GM21576 (cell line): ENCODE data around the gene AGRP.

Source experiments
- ATAC-seq: cut with Tn5 transposase; IDR thresholded peaks from one replicate; pipeline ENCODE4 v1.9.1; 2021; ENCODE audit warnings: mild to moderate bottlenecking, moderate library complexity; ENCODE audit not compliant: unreplicated experiment

The AGRP gene

GRCh38 chr16:67463691-67464090 lies 19.7 kb downstream of the AGRP start:
- no peak for ATAC-seq

- no peak for ATAC-seq
Observed at GRCh38 chr16:67463059-67463458, 20.3 kb downstream of the AGRP start.

GRCh38 chr16:67462279-67462655 lies 21.1 kb downstream of the AGRP start:
- no peak for ATAC-seq

GRCh38 chr16:67461600-67462278 lies 21.6 kb downstream of the AGRP start:
- no peak for ATAC-seq

- ATAC-seq: no peak
Observed at GRCh38 chr16:67460961-67461360, 22.4 kb downstream of the AGRP start.

GRCh38 chr16:67460168-67460567 lies 23.2 kb downstream of the AGRP start:
- ATAC-seq: no peak

GRCh38 chr16:67459861-67460150 lies 23.5 kb downstream of the AGRP start:
- ATAC-seq: no peak

GRCh38 chr16:67459066-67459860 lies 24.1 kb downstream of the AGRP start:
- ATAC-seq: no peak

GRCh38 chr16:67458121-67458641 lies 25.2 kb downstream of the AGRP start:
- no peak for ATAC-seq

- ATAC-seq: no peak
Observed at GRCh38 chr16:67457611-67458010, 25.7 kb downstream of the AGRP start.

- ATAC-seq: no peak
Observed at GRCh38 chr16:67456391-67457081, 26.8 kb downstream of the AGRP start.

- ATAC-seq: no peak
Observed at GRCh38 chr16:67454852-67455251, 28.5 kb downstream of the AGRP start.

GRCh38 chr16:67454104-67454503 lies 29.2 kb downstream of the AGRP start:
- no peak for ATAC-seq

- no peak for ATAC-seq
Observed at GRCh38 chr16:67451704-67452435, 31.5 kb downstream of the AGRP start.

- no peak for ATAC-seq
Observed at GRCh38 chr16:67451061-67451703, 32.2 kb downstream of the AGRP start.

- no peak for ATAC-seq
Observed at GRCh38 chr16:67449739-67450138, 33.6 kb downstream of the AGRP start.

- ATAC-seq: no peak
Observed at GRCh38 chr16:67449336-67449735, 34.0 kb downstream of the AGRP start.

- ATAC-seq: no peak
Observed at GRCh38 chr16:67448580-67448979, 34.8 kb downstream of the AGRP start.

- ATAC-seq: no peak
Observed at GRCh38 chr16:67447508-67448076, 35.8 kb downstream of the AGRP start.

GRCh38 chr16:67446968-67447507 lies 36.3 kb downstream of the AGRP start:
- no peak for ATAC-seq
